HPDE6-E6E7 (cell line): ENCODE results near the gene KIAA0232.

Experiments
- DNase-seq: peaks from one replicate; pipeline ENCODE4 v3.0.0; 2011; ENCODE audit warnings: missing footprints; ENCODE audit errors: extremely low spot score

The KIAA0232 gene

GRCh38 chr4:6916069-6916586 is 133.6 kb downstream of the KIAA0232 start:
- no peak for DNase-seq

- DNase-seq: no peak
These were observed 134.3 kb downstream of the KIAA0232 start for GRCh38 chr4:6916587-6917460.

DNA sequence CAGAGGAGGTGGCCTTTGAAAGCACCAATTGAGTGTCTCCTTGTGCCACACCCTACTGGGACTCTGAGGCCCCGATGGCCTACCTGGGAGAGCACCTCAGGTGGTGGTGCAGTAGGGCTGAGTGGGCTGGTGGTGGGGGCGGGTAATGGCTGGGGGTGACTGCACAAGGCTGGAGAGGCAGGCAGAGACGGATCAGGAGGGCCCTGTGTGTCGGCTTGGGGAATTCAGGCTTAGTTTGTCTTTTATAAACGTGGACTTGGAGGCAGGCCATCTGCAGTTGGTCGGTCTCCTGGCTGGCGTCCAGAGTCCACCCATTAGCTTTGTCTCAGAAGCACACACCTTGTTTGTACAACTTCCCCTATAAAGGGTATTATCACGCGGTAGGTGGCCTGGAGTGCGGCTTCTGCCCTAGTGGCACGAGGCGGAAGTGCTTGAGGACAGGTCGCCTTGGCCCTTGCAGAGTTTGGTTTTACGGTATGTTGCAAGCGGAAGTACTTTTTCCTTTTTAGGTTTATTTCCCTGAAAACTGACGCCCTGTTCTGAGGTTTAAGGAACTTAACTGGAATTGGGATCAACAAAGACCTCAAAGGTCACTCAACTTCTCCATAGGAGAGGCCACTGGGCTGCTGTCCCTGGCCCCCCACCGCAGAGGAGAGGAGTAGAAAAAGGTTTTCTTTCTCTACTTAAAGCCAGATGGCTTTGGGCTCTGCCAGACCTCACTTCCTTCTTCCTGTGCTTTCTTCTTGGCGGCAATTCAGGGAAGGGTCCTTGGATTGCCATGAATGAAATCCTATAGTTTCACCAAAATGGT is 135.1 kb downstream of the KIAA0232 start:
- no peak for DNase-seq

- DNase-seq: no peak
These were observed 135.8 kb downstream of the KIAA0232 start for GRCh38 chr4:6918338-6918737.

- no peak for DNase-seq
These were observed 137.6 kb downstream of the KIAA0232 start for GRCh38 chr4:6920171-6920570.

DNA sequence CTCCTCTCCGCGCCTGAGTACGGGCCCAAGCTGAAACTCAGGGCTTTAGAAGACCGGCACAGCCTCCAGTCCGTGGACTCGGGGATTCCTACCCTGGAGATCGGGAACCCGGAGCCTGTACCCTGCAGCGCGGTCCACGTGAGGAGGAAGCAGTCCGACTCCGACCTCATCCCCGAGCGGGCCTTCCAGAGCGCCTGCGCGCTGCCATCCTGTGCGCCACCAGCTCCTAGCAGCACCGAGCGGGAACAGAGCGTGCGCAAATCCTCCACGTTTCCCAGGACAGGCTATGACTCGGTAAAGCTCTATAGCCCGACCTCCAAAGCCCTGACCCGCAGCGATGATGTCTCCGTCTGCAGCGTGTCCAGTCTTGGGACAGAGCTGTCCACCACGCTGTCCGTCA is 141.0 kb downstream of the KIAA0232 start:
- no peak for DNase-seq

DNA sequence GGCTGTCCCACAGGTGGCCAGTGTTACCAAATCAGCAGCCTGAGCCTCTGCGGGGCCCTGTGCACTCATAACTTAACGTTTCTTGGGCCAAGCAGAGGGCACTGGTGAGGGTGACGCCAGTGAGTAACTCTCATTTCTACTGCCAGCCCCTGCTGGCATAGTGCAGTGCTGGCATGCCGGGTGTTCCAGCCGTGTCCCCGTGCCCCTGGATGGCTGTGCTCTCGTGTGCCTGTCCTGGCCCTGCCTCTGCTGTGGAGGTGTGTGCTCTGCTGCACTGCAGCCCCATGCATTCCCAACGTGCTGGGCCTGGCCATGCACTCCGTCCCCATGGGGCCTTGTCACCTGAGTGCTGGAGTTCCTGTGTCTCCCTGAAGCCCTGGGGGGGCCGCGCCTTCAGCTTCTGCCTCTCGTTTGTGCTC is 141.8 kb downstream of the KIAA0232 start:
- DNase-seq: no peak

- DNase-seq: no peak
These were observed 142.9 kb downstream of the KIAA0232 start for GRCh38 chr4:6925357-6925836.

DNA sequence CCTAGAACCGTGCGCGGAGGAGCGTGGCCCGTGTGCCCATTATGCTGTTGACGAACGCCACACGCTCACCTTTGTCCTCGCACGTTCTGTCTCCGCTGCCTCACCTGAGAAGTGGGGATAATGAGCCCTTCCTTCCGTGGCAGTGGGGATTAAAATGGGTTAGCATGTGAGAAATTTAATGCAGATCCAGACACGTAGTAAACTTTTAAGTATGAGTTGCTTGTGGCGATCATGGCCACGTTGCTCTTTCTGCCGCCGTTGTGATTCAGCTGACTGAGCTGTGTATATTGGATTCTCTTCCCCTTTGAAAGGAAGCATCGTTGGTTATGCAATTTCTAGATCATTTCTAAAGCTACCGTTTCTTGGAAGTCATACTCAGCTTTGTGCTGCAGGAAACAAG is 143.6 kb downstream of the KIAA0232 start:
- DNase-seq: no peak

GRCh38 chr4:6926681-6927478 is 144.4 kb downstream of the KIAA0232 start:
- DNase-seq: no peak

DNA sequence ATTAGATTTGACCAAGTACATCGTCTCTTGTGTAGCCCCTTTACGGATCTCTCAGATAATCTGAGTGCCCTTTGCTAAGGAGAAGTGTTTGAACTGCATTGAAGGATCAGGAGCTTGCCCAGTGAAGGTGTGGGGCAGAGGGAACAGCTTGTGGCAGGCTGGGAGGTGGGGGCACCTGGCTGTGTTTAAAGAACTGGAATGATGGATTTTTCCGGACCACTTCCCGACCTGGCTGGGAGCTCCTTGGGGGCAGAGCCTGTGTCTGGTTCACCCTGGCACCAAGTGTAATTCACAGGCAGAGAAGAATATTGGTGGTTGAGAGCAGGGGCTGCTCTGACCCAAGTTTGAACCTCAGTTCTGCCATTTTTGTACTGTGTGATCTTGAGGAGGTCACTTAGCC is 145.6 kb downstream of the KIAA0232 start:
- no peak for DNase-seq

- no peak for DNase-seq
These were observed 146.8 kb downstream of the KIAA0232 start for GRCh38 chr4:6929339-6929811.

DNA sequence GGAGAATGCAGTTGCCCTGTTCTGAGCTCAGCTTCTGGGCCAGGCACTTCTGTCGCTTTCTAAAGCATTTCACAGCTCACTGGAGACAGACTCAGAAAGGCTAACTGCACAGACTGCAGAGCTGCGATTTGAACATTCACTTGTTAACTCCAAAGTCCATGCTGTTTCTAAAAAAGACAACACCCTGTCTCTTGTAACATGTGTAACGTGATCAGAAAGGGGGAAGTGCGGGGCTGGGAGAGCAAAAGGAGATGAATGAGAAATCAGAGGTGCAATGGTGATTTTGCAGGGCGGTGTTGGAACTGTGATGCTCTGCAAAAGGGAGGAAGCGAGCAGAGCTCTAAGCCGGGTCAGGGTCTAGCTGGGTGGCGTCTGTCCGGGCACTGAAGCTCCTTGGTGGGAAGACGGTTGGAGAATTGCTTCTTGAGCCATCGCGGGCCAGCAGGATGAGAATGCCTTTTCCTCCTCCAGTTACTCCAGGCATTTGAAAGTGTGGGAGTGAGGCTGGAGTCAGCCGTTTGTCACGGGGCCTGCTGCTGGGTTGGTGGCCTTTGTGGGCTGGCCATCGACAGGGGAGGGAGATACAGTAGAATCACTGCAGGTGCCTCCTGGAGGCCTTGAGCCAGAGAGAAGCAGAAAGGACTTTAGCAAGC is 147.4 kb downstream of the KIAA0232 start:
- no peak for DNase-seq

- no peak for DNase-seq
These were observed 149.9 kb downstream of the KIAA0232 start for GRCh38 chr4:6932475-6932874.

GRCh38 chr4:6932918-6933317 is 150.4 kb downstream of the KIAA0232 start:
- DNase-seq: no peak
